ENCODE measurements around the gene MRPS6.

The MRPS6 gene

DNA sequence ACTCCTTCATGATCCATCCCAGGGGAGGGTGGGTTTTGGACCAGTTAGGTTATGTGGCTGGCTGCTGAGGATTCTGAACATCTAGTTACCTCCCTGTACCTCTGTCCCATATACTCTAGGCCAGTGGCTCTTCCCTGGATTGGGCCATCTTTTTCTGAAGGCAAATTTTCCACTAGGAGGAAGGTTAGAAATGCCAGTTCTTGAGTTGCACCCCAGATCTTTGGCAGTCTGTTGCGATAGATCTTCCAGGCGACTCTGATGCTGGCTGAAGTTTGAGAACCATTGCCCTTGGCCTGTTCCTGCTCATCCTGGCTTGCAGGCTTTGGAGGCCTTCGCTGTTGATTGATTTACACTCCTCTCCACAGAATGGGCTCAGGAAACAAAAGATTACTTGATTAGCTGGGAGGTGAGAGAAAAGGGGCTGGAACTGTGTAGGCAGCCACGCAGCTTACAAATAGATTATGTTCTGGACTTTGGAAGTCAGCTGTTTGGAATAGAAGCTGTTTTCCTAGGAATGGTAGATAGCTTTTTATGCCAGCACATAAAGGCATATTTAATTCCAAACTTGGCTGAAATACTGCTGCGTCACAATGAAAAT lies 110.1 kb downstream of the MRPS6 start:
- DNase-seq, result no peak

DNA sequence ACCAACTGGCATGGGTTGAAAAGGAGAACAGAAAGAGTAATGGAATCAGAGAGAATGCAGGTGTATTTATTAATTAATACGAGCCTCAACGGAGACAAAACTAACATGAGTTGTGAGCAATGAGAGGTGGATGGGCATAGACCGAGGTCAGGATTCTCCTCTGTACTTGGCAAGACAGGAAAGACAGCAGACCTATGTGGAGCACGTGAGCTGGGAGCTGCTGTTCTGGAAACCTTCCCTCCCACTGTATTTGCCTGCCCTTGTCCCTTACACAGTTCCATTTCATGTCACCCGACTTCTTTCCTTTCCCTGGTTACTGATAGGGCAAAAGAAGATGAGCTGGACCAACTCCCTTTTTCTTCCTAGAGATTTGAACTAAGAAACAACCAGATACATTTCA lies 110.9 kb downstream of the MRPS6 start:
- DNase-seq, result no peak

DNA sequence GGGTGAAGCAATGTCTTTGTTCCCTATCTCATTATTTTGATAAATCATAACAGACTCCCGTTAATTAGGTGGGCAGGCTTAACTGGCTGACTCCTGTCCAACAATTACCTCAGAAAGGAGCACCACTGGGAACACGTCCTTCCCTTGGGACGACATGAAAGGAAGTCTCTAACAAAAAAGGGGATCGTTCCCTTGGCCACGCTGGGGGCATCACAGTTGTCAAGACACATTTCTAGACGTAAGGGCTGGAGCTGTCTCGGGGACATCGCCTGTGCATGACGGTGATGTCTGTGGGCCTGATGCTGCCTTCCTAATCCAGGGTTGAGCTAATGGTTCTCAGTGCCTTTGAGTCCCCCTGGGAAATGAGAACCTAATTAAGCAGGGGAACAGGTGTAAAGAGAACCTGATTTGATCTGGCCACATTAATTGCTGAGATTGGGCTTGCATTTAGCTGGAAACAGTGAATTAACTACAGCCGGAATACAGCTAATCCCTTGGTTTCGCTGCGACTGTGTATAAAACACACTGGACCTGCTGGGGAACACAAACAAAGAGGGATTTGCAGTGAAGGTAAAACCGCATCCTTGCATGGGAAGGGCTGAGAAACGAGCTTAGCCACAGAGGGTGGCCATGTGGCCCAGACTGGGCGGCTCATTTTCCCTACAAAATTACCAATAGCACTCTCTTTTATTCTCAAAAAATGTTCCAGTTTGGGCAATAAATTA lies 111.8 kb downstream of the MRPS6 start:
- DNase-seq, result no peak

DNA sequence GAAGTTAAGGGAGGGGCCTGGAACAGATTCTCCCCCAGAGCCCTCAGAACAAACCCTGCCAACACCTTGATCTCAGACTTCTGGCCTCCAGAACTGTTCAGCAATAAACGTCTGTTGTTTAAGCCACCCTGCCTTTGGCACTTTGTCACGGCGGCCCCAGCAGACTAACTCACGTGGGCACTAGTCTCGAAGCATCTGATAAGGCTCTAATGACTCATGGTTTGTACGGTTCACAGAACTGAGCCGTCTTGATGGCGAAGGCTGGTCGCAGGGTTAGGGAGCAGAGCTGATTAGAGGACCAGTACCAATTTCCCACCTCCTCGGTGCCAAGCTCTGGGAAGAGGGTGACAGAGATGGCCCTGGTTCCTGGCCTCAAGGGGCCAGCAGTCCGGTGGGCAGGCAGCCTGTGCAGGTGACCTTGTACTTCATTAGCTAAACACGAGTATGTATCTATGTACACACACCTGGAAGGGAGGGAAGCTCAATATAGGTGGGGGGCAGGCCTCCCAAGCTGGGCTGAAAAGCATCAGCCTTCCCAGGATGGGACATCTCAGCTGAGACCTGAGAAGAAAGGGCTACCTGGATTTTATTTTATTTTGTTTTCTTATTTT lies 112.8 kb downstream of the MRPS6 start:
- DNase-seq, result no peak

DNA sequence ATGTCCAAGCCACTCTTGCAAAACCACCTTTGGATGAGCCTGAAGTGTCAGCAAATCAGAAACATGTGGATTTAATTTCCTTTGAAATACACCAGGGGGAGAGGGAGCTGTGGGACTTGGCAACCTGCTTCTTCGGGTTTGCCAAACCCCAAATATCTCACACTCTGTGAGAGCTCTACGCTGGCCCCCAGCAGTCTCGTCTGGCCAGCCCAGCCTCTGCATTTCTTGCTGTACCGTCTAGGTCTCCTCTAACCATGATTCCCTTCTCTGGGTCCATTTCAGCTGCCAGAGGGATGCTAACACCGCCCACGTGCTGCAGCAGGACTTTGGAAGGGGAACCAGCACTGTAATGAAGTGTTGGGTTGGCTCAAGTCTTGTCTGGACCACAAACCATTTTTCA lies 114.6 kb downstream of the MRPS6 start:
- DNase-seq, result no peak

DNA sequence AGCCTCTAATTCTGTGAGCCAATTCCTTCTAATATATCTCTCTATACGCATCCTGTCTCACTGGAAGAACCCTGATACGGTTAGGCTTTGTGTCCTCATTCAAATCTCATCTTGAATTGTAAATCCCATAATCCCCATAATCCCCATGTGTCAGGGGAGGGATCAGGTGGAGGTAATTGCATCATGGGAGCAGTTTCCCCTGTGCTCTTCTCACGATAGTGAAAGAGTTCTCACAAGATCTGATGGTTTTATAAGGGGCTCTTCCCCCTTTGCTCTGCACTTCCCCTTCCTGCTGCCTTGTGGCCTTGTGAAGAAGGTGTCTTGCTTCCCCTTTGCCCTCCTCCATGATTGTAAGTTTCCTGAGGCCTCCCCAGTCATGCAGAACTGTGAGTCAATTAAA lies 116.1 kb downstream of the MRPS6 start:
- no peak for DNase-seq

DNA sequence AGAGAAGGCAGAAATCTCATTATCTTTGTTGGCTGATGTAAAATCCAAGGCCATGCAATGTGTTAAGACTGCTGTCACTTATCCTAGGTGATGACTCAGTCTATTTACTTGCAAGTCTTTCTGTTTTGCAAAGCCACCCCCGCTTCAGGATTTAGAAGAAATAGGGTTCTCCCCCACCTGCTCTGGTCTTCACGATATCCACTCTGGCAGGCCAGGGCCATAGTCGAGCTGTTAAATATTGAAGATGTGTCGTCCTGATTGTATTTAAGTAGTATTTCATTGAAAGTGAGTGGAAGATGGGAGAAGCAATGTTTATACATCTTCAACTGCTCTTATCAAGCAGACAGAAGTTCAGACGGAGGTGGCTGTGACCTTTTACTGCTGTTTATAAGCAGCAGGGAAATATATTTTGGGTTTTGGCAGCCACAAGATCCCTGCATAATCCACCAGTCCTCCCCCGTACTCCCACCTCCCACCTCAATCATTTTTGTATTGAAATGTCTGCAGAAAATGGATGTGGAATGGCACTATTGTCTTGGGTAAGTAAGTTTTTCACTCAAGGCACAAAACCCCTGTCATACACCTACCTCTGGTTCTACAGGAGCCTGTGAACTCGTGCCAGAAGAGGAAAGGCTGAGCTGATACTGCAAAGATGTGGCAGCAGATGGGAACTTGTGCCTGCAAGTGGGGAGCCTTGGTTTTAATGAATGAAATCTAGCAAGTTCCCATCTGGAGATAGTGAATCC lies 117.4 kb downstream of the MRPS6 start:
- no peak for DNase-seq

DNA sequence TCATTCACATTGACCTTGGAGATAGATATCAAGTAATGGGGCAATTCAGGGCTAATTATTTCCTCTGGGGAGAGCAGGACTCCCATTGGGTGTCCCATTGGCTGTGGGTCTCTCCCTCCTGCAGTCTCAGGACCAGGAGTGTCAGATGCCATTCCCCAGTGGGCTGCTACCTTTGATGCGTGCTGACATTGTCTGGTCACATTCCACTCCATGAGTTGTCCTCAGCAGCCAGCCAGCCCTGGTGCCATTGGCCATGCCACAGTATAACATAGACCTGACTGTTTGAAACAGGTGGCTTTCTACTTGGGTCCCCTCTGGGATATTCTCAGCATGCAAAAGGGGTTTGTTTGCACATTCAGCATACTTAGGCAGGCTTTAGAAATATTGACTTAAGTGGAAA lies 118.5 kb downstream of the MRPS6 start:
- no peak for DNase-seq
